Prostate gland (tissue), 2 donors: Measurements from ENCODE around the gene SLC24A4. TPM values are rescaled to one million over a fixed set of nuclear protein-coding genes. Genes with fewer than 3 reads are reported as not detected.

Experiments
- DNase-seq: peaks from one replicate; pipeline ENCODE4 v3.0.0-alpha.2; 2019; ENCODE audit warnings: low spot score
- H3K27ac ChIP-seq, 2 donors: fragments of 200-600 bp; sonication (generic); 2 replicates each; pipeline ENCODE4 v1.5.1; 2017 to 2019
- H3K27me3 ChIP-seq: fragments of 200-600 bp; sonication (generic); replicated peaks from 2 replicates; pipeline ENCODE4 v1.5.1; 2019; ENCODE audit not compliant: insufficient read depth
- H3K36me3 ChIP-seq, 2 donors: fragments of 200-600 bp; sonication (generic); 1 replicate in 1 of 2; 2 replicates in 1 of 2; pipeline versions ENCODE4 v1.5.1 to v1.8.1; 2017 to 2019
- H3K4me1 ChIP-seq: fragments of 200-600 bp; sonication (generic); replicated peaks from 2 replicates; pipeline ENCODE4 v1.5.1; 2019
- H3K4me3 ChIP-seq, 2 donors: fragments of 200-600 bp; sonication (generic); 2 replicates each; pipeline ENCODE4 v1.5.1; 2017 to 2019
- H3K9me3 ChIP-seq: fragments of 200-600 bp; sonication (generic); 2 replicates; pipeline ENCODE4 v1.5.1; 2017
- CTCF ChIP-seq, 4 experiments: fragments of 200-600 bp in 2 of 4; fragments of 450-650 bp in 2 of 4; sonication (generic) in 2 of 4; IDR thresholded peaks; 1 replicate in 3 of 4; 2 replicates in 1 of 4; pipeline ENCODE4 v1.5.1; 2016 to 2019; ENCODE audit warnings: antibody characterized with exemption in 4 of 4, mild to moderate bottlenecking in 2 of 4, moderate library complexity in 2 of 4
- POLR2A ChIP-seq: fragments of 450-650 bp; IDR thresholded peaks from one replicate; pipeline ENCODE4 v1.6.1; 2016; ENCODE audit warnings: antibody characterized with exemption, mild to moderate bottlenecking
- POLR2AphosphoS5 ChIP-seq: sonication (generic); formaldehyde crosslinking; IDR thresholded peaks from one replicate; pipeline ENCODE4 v1.6.1; 2017; ENCODE audit warnings: antibody characterized with exemption
- WGBS: methylation state at CpG from one replicate; pipeline ENCODE4 v1.1.5; 2018; 5-methylcytosine and 5-hydroxymethylcytosine counted together
- intact Hi-C: fragments of 100-400 bp; cut with DNase I; formaldehyde crosslinking; loops from one replicate; pipeline ENCODE4 v1.14.2; 2022
- total RNA-seq, 2 donors: library from RNA; depleted of rRNA; stranded (reverse); fragments of >200 nt; gene quantifications; one replicate each; pipeline ENCODE4 v1.1.0, GENCODE V29; 2016

SLC24A4 gene
- total RNA-seq, 2 donors from 2014 or later = 0.82 to 7.2 TPM

DNA sequence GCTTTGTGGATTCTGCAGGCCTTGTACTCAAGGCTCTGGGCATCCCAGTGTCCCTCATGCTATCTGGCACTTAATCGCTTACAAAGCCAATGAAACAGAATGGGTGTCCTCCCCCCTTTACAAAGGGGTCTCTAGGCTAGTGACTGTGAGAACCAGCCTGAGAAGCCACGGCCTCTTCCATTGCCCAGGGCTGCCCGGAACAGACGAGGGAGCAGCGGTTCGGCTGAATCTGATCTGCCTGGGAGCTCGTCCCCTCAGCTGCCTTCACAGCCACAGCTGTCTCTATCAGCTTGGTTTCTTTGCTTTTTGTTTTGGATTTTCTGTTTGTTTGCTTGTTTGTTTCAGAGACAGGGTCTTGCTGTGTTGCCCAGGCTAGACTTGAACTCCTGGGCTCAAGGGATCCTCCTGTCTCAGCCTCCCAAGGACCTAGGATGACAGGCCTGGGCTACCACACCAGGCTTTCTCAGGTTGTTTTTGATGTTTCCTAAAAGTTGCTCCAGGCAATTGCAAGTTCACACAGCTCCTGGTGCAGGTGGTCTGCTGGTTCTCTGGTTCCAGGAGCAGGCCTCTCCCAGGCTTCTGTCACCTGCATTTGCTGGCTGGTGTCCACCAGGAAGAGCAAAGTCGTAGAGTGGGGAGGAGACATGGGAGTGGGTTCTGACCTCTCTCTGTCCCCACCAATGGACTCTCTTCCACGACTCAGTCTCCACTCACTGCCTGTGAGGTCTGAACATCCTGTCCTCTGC, 179.7 kb downstream of the SLC24A4 start:
- Histone ChIP-seq H3K27ac (no peak overlapping the region), H3K4me1 (no peaks in the 10 kb centered on the region), H3K36me3 (no peaks in the 10 kb centered on the region), H3K4me3 (no peak overlapping the region), H3K27me3 (no peaks in the 10 kb centered on the region), H3K9me3 (no peaks in the 10 kb centered on the region)
- WGBS = 88% methylated on average over 9 of the region's 9 CpGs
- no peak for TF ChIP-seq CTCF (IDR thresholded peaks at IDR 0.05)
- TF ChIP-seq POLR2AphosphoS5 = no peak
- no peak for TF ChIP-seq POLR2A
- intact Hi-C loops = no loop called here
- DNase-seq = no peak

DNA sequence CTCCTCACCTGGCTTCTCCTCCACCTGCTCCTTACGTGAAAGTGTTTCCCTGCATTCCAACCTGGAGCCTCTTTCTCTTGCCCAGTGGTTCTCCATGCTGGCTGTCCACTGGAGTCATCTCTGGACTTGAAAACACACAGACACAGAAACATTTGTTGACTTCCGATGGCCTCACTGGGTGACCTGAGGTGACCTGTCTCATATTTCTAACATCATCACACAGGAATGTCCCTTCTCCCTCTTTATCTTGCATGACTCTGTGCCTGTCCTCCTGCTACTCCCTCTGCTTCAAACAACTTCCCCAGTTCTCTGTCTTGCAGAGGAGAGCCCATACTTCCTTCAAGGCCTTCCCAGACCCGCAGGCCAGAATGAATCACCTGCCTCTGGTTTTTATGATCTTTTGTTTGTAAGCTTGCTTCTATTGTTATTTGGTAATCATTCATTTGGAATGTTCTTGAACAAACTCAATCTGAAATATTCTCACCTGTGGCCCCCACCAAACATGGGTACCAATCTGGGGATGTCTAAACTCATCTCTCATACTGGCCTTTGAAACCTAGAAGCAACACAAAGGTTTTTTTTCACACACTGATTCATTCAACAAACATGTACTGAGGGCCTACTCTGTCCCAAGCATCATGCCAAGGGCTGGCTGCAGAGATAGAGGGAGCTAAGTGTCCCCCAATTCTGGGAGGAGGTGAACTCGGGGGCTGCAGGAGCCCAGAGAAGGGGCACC, 181.0 kb downstream of the SLC24A4 start:
- no peak for DNase-seq
- Histone ChIP-seq H3K4me3 (no peak overlapping the region), H3K27ac (no peak overlapping the region), H3K4me1 (no peaks in the 10 kb centered on the region), H3K36me3 (no peaks in the 10 kb centered on the region), H3K27me3 (no peaks in the 10 kb centered on the region), H3K9me3 (no peaks in the 10 kb centered on the region)
- TF ChIP-seq POLR2AphosphoS5 (no peak), CTCF (IDR thresholded peaks at IDR 0.05) (no peak), POLR2A (no peak)
- 67% methylated on average over 4 of the region's 4 CpGs for WGBS
- intact Hi-C loops = no loop called here

GRCh38 chr14:92505826-92506225, 182.9 kb downstream of the SLC24A4 start:
- Histone ChIP-seq H3K36me3 (no peaks in the 10 kb centered on the region), H3K27me3 (no peaks in the 10 kb centered on the region), H3K9me3 (no peaks in the 10 kb centered on the region), H3K4me1 (no peaks in the 10 kb centered on the region), H3K4me3 (no peak overlapping the region), H3K27ac (no peak overlapping the region)
- WGBS = 92% methylated on average over 5 of the region's 5 CpGs
- no peak for DNase-seq
- intact Hi-C loops = no loop called here
- no peak for TF ChIP-seq POLR2AphosphoS5

DNA sequence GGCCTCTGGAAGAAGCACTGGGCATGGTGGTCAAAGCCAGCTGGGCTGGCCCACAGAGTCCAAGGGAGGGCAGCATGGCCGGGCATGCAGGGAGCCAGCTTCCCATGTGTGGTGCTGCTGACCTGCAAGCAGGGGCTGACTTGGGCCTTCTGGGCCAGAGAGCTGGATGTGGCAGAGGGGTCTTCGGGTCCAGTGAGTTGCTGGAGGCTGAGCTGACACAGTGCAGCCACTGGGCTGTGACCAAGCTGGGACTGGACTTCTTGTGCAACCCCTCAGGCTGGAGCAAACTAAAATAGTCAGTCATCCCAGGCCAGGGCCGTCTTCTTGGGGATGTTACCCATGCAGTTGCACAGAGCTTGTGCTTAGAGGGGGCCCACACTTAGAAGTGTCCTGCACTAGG, 183.3 kb downstream of the SLC24A4 start:
- Histone ChIP-seq H3K9me3 (no peaks in the 10 kb centered on the region), H3K36me3 (no peaks in the 10 kb centered on the region), H3K27me3 (no peaks in the 10 kb centered on the region), H3K4me3 (no peak overlapping the region), H3K27ac (no peak overlapping the region), H3K4me1 (no peaks in the 10 kb centered on the region)
- no peak for DNase-seq
- 100% methylated on average over 3 of the region's 3 CpGs for WGBS
- no peak for TF ChIP-seq POLR2AphosphoS5
- no peak for TF ChIP-seq CTCF (IDR thresholded peaks at IDR 0.05)
- no peak for TF ChIP-seq POLR2A
- intact Hi-C loops = no loop called here

DNA sequence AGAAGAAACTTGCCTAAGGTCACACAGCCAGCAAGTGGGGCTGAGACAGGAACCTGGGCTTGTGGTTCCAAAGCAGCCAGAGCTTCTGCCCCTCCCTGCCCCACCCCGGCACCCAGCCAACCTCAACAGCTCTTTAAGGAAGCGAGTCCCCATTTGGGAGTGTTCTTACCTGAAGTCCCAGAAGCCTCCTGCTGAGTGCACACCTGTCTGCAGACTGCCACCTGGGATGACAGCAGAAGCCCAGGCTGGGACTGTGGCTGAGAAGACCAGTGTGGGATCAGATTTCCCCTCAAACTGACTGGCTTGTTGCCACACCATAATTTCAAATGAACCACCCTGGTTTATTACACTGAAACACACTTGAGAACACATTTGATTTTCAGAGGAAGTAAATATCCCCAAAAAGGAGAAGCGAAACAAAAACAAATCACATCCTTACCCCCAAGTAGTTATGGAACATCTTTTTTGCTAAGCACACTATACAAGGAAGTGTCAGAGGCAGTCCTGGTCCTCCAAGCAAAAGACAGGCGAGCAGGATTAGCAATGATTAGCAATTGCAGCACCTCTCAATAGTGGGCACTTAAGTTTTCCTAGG, 184.3 kb downstream of the SLC24A4 start:
- Histone ChIP-seq H3K9me3 (no peaks in the 10 kb centered on the region), H3K27ac (no peak overlapping the region), H3K4me3 (no peak overlapping the region), H3K4me1 (no peaks in the 10 kb centered on the region), H3K36me3 (no peaks in the 10 kb centered on the region), H3K27me3 (no peaks in the 10 kb centered on the region)
- 40% methylated on average over 4 of the region's 4 CpGs for WGBS
- no peak for DNase-seq
- TF ChIP-seq POLR2AphosphoS5 = no peak
- no peak for TF ChIP-seq POLR2A
- TF ChIP-seq CTCF (IDR thresholded peaks at IDR 0.05) = no peak
- intact Hi-C loops = no loop called here
